WTC11 (cell line): ENCODE measurements around the gene TULP3. TPM values are rescaled to one million over a fixed set of nuclear protein-coding genes. Genes with fewer than 3 reads are reported as not detected.
A peak's percentile ranks its signal among the peaks of the same experiment; 100 is the strongest.

Experiments
- ATAC-seq: fragments of 200-7000 bp; cut with Tn5 transposase; 2 replicates; pipeline ENCODE4 v1.10.0; 2021; ENCODE audit warnings: mild to moderate bottlenecking, moderate library complexity
- CTCF ChIA-PET: fragments of 300-600 bp; sonication (Branson Sonifier 250); formaldehyde crosslinking; loops from one replicate; lab custom pipeline; 2021; ENCODE audit warnings: antibody characterized with exemption; lab: Charles Lee
- POLR2A ChIA-PET: fragments of 350-600 bp; sonication (Branson Sonifier 250); formaldehyde crosslinking; loops from one replicate; lab custom pipeline; 2021; ENCODE audit warnings: antibody characterized with exemption; lab: Charles Lee
- DNase-seq: peaks from one replicate; pipeline ENCODE4 v3.0.0; 2021; ENCODE audit warnings: low spot score
- H3K27ac Mint-ChIP-seq: 2 replicates; pipeline ENCODE4 v1.8.0; 2021; ENCODE audit warnings: mixed read lengths
- H3K27me3 Mint-ChIP-seq: 2 replicates; pipeline ENCODE4 v1.8.0; 2021; ENCODE audit warnings: low read depth, mild to moderate bottlenecking, moderate library complexity, mixed read lengths
- H3K36me3 Mint-ChIP-seq: 2 replicates; pipeline ENCODE4 v1.8.0; 2021; ENCODE audit warnings: mixed read lengths
- H3K4me1 Mint-ChIP-seq: 2 replicates; pipeline ENCODE4 v1.8.0; 2022; ENCODE audit warnings: mixed read lengths
- H3K4me3 Mint-ChIP-seq: 2 replicates; pipeline ENCODE4 v1.8.0; 2021; ENCODE audit warnings: mild to moderate bottlenecking, moderate library complexity, mixed read lengths
- H3K9me3 Mint-ChIP-seq: 2 replicates; pipeline ENCODE4 v1.8.0; 2021; ENCODE audit warnings: mixed read lengths
- CBFB ChIP-seq: sonication (generic); formaldehyde crosslinking; IDR thresholded peaks from 2 replicates; pipeline ENCODE4 v1.8.1; 2022; ENCODE audit warnings: mild to moderate bottlenecking, low read depth, missing genetic modification reagents
- CREB1 ChIP-seq: sonication (generic); formaldehyde crosslinking; IDR thresholded peaks from 2 replicates; pipeline ENCODE4 v1.8.0; 2023; ENCODE audit warnings: mild to moderate bottlenecking, missing genetic modification reagents
- ETV6 ChIP-seq: sonication (generic); formaldehyde crosslinking; IDR thresholded peaks from 2 replicates; pipeline ENCODE4 v1.8.1; 2022; ENCODE audit warnings: mild to moderate bottlenecking, missing genetic modification reagents
- FOXJ3 ChIP-seq: sonication (generic); formaldehyde crosslinking; IDR thresholded peaks from 2 replicates; pipeline ENCODE4 v1.9.0; 2021; ENCODE audit warnings: missing genetic modification reagents, mild to moderate bottlenecking, borderline replicate concordance
- FOXK1 ChIP-seq: sonication (generic); formaldehyde crosslinking; IDR thresholded peaks from 2 replicates; pipeline ENCODE4 v1.8.0; 2022; ENCODE audit warnings: mild to moderate bottlenecking, moderate library complexity, missing genetic modification reagents
- FOXP1 ChIP-seq: sonication (generic); formaldehyde crosslinking; IDR thresholded peaks from 2 replicates; pipeline ENCODE4 v1.8.0; 2022; ENCODE audit warnings: missing genetic modification reagents, mild to moderate bottlenecking, moderate library complexity, borderline replicate concordance
- JUN ChIP-seq: sonication (generic); formaldehyde crosslinking; IDR thresholded peaks from 2 replicates; pipeline ENCODE4 v1.8.0; 2023; ENCODE audit warnings: mild to moderate bottlenecking, missing genetic modification reagents
- MXD4 ChIP-seq: fragments of 250-450 bp; sonication (Bioruptor Pico); IDR thresholded peaks from 2 replicates; pipeline ENCODE4 v1.8.0; 2021; ENCODE audit warnings: mild to moderate bottlenecking, moderate library complexity, borderline replicate concordance
- MYBL2 ChIP-seq: sonication (generic); formaldehyde crosslinking; IDR thresholded peaks from 2 replicates; pipeline ENCODE4 v1.8.1; 2023; ENCODE audit warnings: mild to moderate bottlenecking, moderate library complexity, missing genetic modification reagents
- OVOL2 ChIP-seq: fragments of 250-450 bp; sonication (Bioruptor Pico); IDR thresholded peaks from 2 replicates; pipeline ENCODE4 v1.9.0; 2021; ENCODE audit warnings: mild to moderate bottlenecking, borderline replicate concordance
- PRDM15 ChIP-seq: sonication (generic); formaldehyde crosslinking; IDR thresholded peaks from 2 replicates; pipeline ENCODE4 v1.8.0; 2022; ENCODE audit warnings: missing genetic modification reagents
- PREB ChIP-seq: sonication (generic); formaldehyde crosslinking; IDR thresholded peaks from 2 replicates; pipeline ENCODE4 v1.8.1; 2022; ENCODE audit warnings: mild to moderate bottlenecking, missing genetic modification reagents, moderate library complexity, borderline replicate concordance
- RORB ChIP-seq: fragments of 250-450 bp; sonication (Bioruptor Pico); IDR thresholded peaks from 2 replicates; pipeline ENCODE4 v1.9.0; 2021; ENCODE audit warnings: mild to moderate bottlenecking
- SOX15 ChIP-seq: fragments of 250-450 bp; sonication (Bioruptor Pico); IDR thresholded peaks from 2 replicates; pipeline ENCODE4 v1.9.0; 2021; ENCODE audit warnings: mild to moderate bottlenecking
- SP1 ChIP-seq: sonication (generic); formaldehyde crosslinking; conservative IDR thresholded peaks from 2 replicates; pipeline ENCODE4 v1.8.1; 2022; ENCODE audit warnings: missing genetic modification reagents
- TEAD4 ChIP-seq: sonication (generic); formaldehyde crosslinking; IDR thresholded peaks from 2 replicates; pipeline ENCODE4 v1.8.0; 2022; ENCODE audit warnings: mild to moderate bottlenecking, missing genetic modification reagents
- ZNF138 ChIP-seq: sonication (generic); formaldehyde crosslinking; conservative IDR thresholded peaks from 2 replicates; pipeline ENCODE4 v1.8.1; 2022; ENCODE audit warnings: mild to moderate bottlenecking, moderate library complexity, missing genetic modification reagents
- total RNA-seq: library from RNA; stranded (reverse); gene quantifications from 3 replicates; pipeline ENCODE4 v1.2.3, GENCODE V29; 2021
- TF ChIP-seq, protein P1 (sequence below): sonication (generic); formaldehyde crosslinking; IDR thresholded peaks from 2 replicates; pipeline ENCODE4 v1.8.0; 2022; ENCODE audit warnings: mild to moderate bottlenecking, missing genetic modification reagents

TULP3 gene
- total RNA-seq, 1 experiment from 2014 or later, result 17.4 TPM

GRCh38 chr12:2974560-2974971 is 83.9 kb downstream of the TULP3 start:
- ATAC-seq, result peak; percentile 72
- Mint-ChIP-seq H3K36me3 (peaks cover 29% of the 10 kb centered on the region), H3K27ac (peak overlapping the region; percentile 81; the same call in 1 of the 2 replicates), H3K4me3 (no peak overlapping the region), H3K4me1 (peaks cover 49% of the 10 kb centered on the region), H3K27me3 (no peaks in the 10 kb centered on the region), H3K9me3 (no peaks in the 10 kb centered on the region)
- ChIA-PET POLR2A (interaction anchor here (1.2 kb wide), 1 partner anchor 11 kb away, joined by 6 read pairs; no protein-coding TSS in a partner anchor), CTCF (interaction anchor here (0.9 to 2.3 kb wide), 7 partner anchors 30 to 130 kb away, joined by 3 to 9 read pairs (median 5); no protein-coding TSS in a partner anchor)
- DNase-seq, result peak; percentile 50
- TF ChIP-seq ZNF138, result no peak
- peak; percentile 49; the same call in 1 of the 2 replicates for TF ChIP-seq PRDM15 (CRISPR knock-in tag)
- peak; percentile 47; the same call in 1 of the 2 replicates for TF ChIP-seq FOXP1 (CRISPR knock-in tag)
- 0 out of 2 replicates have a peak, but pooled peaks have one; percentile 26 for TF ChIP-seq SP1
- TF ChIP-seq RORB (CRISPR knock-in tag), result no peak
- TF ChIP-seq FOXJ3 (CRISPR knock-in tag), result no peak
- no peak for TF ChIP-seq ETV6
- TF ChIP-seq FOXK1 (CRISPR knock-in tag), result no peak
- no peak for TF ChIP-seq PREB (CRISPR knock-in tag)

DNA sequence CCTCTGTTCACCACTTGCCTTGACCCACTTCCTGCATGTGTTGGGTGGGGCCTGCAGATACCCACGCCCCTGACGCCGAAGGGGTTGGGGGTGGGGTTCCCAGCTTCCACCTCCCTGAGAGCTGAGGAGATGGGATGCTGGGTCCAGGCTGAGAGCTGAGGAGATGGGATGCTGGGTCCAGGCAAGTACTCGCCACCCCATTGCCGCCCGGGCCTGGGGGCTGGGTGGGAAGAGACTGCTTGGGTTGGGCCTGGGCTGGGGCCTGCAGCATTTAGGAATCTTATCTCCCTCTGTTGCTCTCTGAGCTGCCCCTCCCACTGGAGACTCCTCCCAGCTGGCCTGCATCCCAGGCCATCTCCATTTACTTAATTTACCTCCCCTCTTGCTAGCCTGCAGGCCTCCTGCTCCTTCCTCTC is 85.9 kb downstream of the TULP3 start:
- TF ChIP-seq JUN (CRISPR knock-in tag) (no peak), TEAD4 (CRISPR knock-in tag) (no peak), MYBL2 (CRISPR knock-in tag) (no peak), CREB1 (CRISPR knock-in tag) (no peak), MXD4 (no peak)
- TF ChIP-seq, protein P1, sequence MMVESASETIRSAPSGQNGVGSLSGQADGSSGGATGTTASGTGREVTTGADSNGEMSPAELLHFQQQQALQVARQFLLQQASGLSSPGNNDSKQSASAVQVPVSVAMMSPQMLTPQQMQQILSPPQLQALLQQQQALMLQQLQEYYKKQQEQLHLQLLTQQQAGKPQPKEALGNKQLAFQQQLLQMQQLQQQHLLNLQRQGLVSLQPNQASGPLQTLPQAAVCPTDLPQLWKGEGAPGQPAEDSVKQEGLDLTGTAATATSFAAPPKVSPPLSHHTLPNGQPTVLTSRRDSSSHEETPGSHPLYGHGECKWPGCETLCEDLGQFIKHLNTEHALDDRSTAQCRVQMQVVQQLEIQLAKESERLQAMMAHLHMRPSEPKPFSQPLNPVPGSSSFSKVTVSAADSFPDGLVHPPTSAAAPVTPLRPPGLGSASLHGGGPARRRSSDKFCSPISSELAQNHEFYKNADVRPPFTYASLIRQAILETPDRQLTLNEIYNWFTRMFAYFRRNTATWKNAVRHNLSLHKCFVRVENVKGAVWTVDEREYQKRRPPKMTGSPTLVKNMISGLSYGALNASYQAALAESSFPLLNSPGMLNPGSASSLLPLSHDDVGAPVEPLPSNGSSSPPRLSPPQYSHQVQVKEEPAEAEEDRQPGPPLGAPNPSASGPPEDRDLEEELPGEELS (CRISPR knock-in tag), result no peak
- Mint-ChIP-seq H3K27ac (peak overlapping the region; percentile 84), H3K36me3 (peaks cover 19% of the 10 kb centered on the region), H3K27me3 (no peaks in the 10 kb centered on the region), H3K4me1 (peaks cover 55% of the 10 kb centered on the region), H3K4me3 (no peak overlapping the region), H3K9me3 (no peaks in the 10 kb centered on the region)
- peak; percentile 29 for DNase-seq
- ChIA-PET CTCF (interaction anchor here (0.6 to 2.7 kb wide), 12 partner anchors 13 to 131 kb away, joined by 3 to 8 read pairs (median 4); no protein-coding TSS in a partner anchor), POLR2A (interaction anchor here (1.0 to 1.3 kb wide), 2 partner anchors 10 to 13 kb away, joined by 3 to 5 read pairs; no protein-coding TSS in a partner anchor)
- peak; percentile 40 for ATAC-seq

DNA sequence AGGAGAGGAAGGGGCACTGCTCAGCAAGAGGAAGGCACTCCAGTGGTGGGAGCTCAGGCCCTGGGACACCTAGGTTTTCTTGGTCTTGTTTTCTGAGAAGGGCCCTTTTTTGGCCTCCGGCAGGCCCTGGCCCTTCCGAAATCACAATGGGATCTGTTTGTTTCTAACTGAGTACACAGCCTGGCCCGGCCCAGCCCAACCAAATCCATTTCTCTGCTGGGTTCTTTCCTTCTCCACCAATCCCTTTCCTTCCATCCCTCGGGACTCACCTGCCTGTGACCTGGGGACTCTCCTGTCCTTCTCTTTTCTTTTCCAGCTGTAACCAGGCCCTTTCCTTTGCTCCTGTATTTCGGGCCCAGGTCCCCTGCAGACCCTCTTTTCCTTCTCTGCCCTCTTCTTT is 87.1 kb downstream of the TULP3 start:
- CTCF ChIA-PET, result interaction anchor here (0.5 to 2.7 kb wide), 5 partner anchors 21 to 132 kb away, joined by 3 to 8 read pairs (median 6); no protein-coding TSS in a partner anchor
- H3K4me1 Mint-ChIP-seq, result peaks cover 57% of the 10 kb centered on the region
- no peak for ATAC-seq
- no peak for TF ChIP-seq SOX15 (CRISPR knock-in tag)
- no peak for TF ChIP-seq CREB1 (CRISPR knock-in tag)
- TF ChIP-seq, protein P1 (CRISPR knock-in tag), result no peak
- TF ChIP-seq OVOL2, result no peak
- no peak for TF ChIP-seq CBFB (CRISPR knock-in tag)
- TF ChIP-seq, all 79 proteins: peak for 0
- Mint-ChIP-seq H3K9me3 (no peaks in the 10 kb centered on the region), H3K27ac (peak overlapping the region; percentile 89), H3K36me3 (peaks cover 17% of the 10 kb centered on the region), H3K27me3 (no peaks in the 10 kb centered on the region), H3K4me3 (no peak overlapping the region)
- DNase-seq, result no peak
- POLR2A ChIA-PET, result interaction anchor here (0.8 kb wide), 1 partner anchor 14 kb away, joined by 4 read pairs; no protein-coding TSS in a partner anchor
